AG08395 (cell line): ENCODE results near the gene TNFAIP2.
A peak's percentile ranks its signal among the peaks of the same experiment; 100 is the strongest.

ENCODE experiments used
- DNase-seq: peaks from one replicate; pipeline ENCODE4 v3.0.0; 2012; ENCODE audit warnings: mixed read lengths, low spot score

Gene TNFAIP2

GRCh38 chr14:103122947-103123633, at the start of gene TNFAIP2:
Gene TNFAIP2 (plus strand): TSS chr14:103123461. CDS start chr14:103126458, 2,997 bp downstream.
- DNase-seq: peak; percentile 73

DNA sequence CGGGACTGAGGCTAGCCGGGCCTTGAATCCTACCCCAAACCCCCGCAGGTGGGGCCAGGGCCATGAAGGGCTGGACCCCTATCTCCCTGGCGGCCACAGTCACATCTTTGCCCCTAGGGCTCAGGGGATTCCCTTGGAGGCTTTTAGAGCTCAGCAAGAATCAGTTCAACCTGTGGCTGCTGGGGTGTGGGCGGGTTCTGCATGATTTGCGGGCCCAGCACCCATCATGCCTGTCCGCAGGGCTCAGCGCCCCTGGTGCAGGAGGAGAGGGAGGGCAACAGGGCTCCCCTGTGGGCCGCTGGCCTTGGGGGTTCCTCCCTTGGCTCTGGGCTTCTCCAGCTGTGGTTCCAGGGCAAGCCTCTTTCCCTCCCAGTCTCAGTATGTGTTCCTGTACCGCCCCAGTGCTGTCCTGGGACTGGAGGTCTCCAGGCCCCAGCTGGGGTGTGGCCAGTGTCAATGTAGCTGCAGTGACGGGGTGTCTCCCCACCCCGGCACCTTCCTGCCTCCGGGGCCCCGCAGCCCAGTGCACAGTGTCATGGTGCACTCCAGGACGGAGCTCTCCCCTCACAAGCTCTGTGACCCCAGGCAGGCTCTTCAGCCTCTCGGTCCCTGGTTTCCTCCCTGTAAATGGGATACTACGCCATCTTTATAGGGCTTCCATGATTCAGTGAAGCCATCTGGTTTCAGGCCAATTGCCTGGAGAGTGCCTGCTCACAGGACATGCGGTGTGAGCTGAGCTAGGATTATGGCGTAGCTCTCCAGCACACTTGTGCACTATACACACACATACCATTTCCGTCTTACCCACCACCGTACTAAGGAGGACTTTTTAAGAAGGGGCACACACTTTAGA, 49.2 kb upstream of the TNFAIP2 start:
- DNase-seq: no peak

DNA sequence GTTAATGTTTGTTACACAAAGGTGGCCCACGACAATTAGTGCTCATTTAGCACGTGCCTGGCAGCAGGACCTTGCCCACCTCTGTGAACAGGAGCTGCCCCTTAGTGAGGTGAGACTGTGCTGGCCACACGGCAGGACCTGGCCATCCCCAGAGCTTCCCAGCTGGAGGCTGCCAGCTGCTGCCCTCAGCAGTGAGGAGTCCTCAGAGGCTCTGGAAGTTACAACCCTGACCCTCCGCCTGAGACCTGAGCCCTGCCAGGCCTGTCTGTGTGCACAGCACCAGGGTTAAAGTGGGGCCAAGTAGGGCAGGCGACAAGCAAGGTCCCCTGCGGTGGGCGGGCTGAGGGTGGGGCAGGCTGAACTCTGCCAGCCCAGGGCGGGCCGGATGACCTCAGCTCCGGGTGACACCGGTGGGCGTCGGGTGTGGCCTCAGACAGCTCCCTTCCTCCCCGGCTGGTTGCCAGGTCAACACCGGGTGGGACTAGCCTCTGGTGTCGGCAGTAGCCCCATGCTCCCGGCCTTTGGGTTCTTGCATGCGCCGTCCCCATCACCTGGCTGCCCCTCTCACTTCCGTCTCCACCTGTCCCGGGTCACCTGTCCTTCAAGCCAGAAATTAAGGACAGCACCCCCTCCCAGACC, 48.4 kb upstream of the TNFAIP2 start:
- DNase-seq: no peak

DNA sequence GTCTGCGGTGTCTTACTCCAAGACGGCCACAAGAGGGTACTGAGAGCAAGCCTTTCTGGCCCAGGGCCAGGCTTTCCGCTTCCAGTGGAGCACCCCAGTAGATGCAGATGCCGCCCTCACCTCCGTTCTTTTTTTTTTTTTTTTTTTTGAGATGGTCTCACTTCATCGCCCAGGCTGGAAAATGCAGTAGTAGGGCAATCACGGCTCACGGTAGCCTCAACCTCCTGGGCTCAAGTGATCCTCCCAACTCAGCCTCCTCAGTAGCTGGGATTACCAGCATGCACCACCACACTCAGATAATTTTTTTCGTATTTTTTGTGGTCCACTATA, 44.9 kb upstream of the TNFAIP2 start:
- peak; percentile 83 for DNase-seq

GRCh38 chr14:103078860-103079587, 44.2 kb upstream of the TNFAIP2 start:
- no peak for DNase-seq

- DNase-seq: no peak
Measured at GRCh38 chr14:103081951-103082350, 41.3 kb upstream of the TNFAIP2 start.

DNA sequence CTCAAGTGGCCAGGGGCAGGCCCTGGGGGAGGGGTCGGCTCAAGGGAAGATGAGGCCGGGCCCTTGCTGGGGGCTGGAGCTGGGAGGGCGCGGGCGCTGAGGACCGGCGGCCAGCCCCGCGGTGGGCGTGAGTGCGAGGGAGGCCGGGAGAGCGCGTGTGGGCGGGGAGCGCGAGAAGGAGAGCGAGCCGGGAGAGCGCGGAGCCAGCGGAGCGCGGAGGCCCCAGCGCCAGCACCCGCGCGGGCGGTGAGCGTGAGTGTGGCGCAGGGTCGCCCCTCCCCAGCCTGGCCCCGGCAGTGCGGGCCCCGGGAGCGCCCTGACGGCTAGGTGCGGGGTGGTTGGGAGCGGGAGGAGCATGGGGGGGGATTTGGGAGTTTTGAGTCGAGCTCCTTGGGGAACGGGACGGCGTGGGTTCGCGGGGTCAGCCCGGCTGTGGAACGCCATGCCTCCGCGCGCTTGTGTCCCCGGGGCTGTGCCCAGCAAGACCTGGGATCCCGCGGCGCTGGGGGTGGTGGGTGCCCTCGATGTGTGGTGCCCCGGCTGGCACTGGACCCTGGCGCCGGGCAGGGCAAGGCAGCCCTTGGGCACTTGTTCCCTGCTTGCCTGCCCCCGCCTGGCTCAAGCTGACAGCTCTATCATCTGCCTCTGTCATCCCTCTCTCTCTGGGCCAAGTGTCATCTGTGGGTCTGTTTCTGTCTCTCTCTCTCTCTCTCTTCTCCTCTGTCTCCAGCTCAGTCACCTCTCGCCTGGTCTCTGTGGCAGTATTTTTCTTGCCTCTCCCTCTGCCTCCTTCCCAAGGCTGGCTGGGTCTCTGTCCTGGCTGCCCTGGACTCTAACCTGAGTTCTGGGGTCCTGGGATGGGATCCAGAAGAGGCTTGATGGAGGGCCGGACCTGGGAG, 39.0 kb upstream of the TNFAIP2 start, which contains the start of gene LBHD2:
Gene LBHD2, plus strand, starts transcription at position 190 of the 899 bp plus-strand sequence. CDS start 1,803 bp downstream, outside the sequence.
- no peak for DNase-seq

- DNase-seq: no peak
Measured at GRCh38 chr14:103085106-103086091, 37.9 kb upstream of the TNFAIP2 start.

- DNase-seq: no peak
Measured at GRCh38 chr14:103086771-103087342, 36.4 kb upstream of the TNFAIP2 start.

- DNase-seq: no peak
Measured at GRCh38 chr14:103087343-103087835, 35.9 kb upstream of the TNFAIP2 start.

GRCh38 chr14:103088921-103089320, 34.3 kb upstream of the TNFAIP2 start:
- no peak for DNase-seq

GRCh38 chr14:103089386-103090335, 33.6 kb upstream of the TNFAIP2 start:
- no peak for DNase-seq

DNA sequence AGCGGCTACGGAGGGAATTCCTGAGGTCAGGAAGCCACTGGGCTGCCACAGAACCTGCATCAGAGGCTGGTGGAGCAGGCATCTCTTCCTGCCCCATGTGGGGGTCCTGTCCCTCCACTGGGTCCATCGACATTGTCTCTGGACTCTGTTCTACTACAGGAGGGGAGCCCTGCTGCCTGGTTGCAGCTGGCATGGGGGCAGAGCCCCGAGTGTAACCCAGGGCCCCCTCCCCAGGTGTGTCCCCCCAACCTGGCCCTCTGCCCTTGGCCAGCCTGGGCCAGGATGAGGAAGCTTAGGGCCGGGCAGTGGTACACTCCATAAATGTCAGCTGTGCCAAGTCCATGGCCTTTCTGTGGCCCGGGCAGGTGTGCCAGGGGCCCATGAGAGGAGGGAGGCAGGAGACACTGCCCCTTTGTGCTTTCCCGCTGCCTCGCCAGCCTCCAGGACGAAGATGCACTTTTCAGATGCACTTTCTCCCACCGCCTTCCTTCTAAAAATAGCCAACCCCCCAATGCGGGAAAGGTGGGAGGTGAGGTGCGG, 32.7 kb upstream of the TNFAIP2 start:
- DNase-seq: no peak

DNA sequence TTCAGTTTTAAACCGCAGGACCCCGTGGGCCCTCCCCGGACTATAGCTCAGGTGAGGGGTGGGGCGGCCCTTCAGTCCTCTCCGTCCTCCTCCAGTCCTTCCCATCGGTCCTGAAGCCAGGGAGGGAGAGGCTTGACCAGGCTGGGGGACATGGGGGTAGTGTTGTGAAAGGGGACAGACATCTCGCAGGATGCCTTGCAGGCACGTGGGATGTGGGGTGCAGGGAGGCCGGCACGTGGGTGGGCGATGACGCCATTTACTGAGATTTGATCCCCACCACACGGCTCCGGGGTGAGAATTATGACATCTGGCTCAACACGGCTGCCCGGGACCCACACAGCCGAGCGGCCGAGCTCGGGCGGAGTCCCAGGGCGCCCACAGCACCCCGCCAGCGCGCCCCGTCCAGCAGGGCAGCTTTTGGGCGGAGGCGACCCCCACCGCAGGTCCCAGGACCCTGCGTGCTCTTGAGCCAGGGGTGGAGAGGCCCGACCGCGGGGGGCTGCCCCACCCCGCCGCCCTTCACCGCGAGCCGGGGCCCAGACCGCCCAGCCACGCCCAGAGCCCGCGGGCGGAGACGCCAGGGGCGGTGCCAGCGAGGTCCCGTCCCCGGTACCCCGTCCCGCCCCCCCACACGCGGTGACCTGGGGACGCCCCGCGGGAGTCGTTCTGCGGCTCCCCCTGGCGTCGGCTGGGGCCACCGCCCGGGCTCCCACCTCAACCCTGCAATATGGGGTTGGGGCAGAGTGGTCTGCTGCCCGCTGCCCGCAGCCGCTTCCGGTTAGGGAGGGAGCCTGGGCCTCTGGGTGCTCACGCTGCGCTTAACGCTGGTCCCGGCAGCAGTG, 32.0 kb upstream of the TNFAIP2 start:
- DNase-seq: peak; percentile 77

- no peak for DNase-seq
Measured at GRCh38 chr14:103091883-103092222, 31.4 kb upstream of the TNFAIP2 start.

DNA sequence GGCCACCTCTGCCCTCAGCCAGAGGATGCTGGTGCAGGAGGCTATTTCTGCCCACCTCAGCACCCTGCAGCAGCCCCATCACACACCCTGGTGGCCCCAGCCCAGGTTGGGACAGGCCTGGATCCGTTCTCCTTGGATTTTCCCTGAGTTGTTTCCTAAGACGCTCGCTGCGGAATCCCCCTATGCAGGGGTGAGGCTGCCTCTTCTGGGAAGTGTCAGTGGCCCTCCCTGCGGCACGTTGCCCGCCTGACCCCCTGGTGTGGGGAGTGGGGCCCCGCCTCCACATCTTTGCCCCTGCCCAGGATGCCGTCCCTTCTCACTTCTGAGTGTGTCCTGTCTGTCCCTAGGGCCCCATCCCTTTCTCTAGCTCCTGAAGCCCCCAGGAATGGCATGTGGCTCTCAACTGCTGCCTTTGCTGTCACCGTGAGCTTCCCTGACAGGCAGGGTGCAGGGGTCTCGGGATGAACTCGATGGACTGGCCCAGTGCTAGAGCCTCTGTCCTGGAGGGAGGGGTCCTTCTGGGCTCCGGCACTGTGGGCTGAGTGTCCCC, 29.3 kb upstream of the TNFAIP2 start:
- DNase-seq: no peak
